Brain microvascular endothelial cell (primary cell): ENCODE measurements around the gene APLP2.
A peak's percentile ranks its signal among the peaks of the same experiment; 100 is the strongest.

Source experiments
- DNase-seq: peaks from one replicate; pipeline ENCODE4 v3.0.0-alpha.2; 2020
- H3K27ac ChIP-seq: fragments of 250-450 bp; sonication (Bioruptor Pico); 2 replicates; pipeline ENCODE4 v1.5.1; 2020; ENCODE audit warnings: mild to moderate bottlenecking, moderate library complexity
- H3K27me3 ChIP-seq: fragments of 250-450 bp; sonication (Bioruptor Pico); replicated peaks from 2 replicates; pipeline ENCODE4 v1.5.1; 2020; ENCODE audit warnings: mild to moderate bottlenecking
- H3K36me3 ChIP-seq: fragments of 250-450 bp; sonication (Bioruptor Pico); replicated peaks from 2 replicates; pipeline ENCODE4 v1.5.1; 2020; ENCODE audit warnings: mild to moderate bottlenecking
- H3K4me3 ChIP-seq: 2 replicates; pipeline ENCODE4 v1.5.1; 2011; ENCODE audit warnings: low read depth, mild to moderate bottlenecking, control low read depth, low read length, moderate library complexity
- CTCF ChIP-seq: IDR thresholded peaks from 2 replicates; pipeline ENCODE4 v1.5.1; 2011; ENCODE audit warnings: low read depth, mild to moderate bottlenecking, moderate library complexity, low read length, control low read depth, inconsistent platforms; ENCODE audit errors: missing control alignments
- in situ Hi-C: cut with HindIII; loops from 2 replicates; pipeline ENCODE4 v1.10.0; 2017; ENCODE audit warnings: low sequenced_read_pairs, low pct_ligation_motif_present

The APLP2 gene

GRCh38 chr11:130047141-130047540, 22.6 kb upstream of the APLP2 start:
- Histone ChIP-seq H3K27me3 (no peaks in the 10 kb centered on the region), H3K4me3 (no peak overlapping the region), H3K27ac (no peak overlapping the region), H3K36me3 (no peaks in the 10 kb centered on the region)
- no peak for TF ChIP-seq CTCF
- in situ Hi-C loops = no loop called here
- no peak for DNase-seq

GRCh38 chr11:130049328-130049771, 20.3 kb upstream of the APLP2 start:
- Histone ChIP-seq H3K27me3 (no peaks in the 10 kb centered on the region), H3K36me3 (no peaks in the 10 kb centered on the region), H3K27ac (no peak overlapping the region), H3K4me3 (no peak overlapping the region)
- in situ Hi-C loops = no loop called here
- no peak for TF ChIP-seq CTCF
- no peak for DNase-seq

- H3K27ac ChIP-seq = no peak overlapping the region
- no peak for TF ChIP-seq CTCF
- no peak overlapping the region for H3K4me3 ChIP-seq
- peak; percentile 7 for DNase-seq
- no peaks in the 10 kb centered on the region for H3K27me3 ChIP-seq
- no peaks in the 10 kb centered on the region for H3K36me3 ChIP-seq
- in situ Hi-C loops = no loop called here
Measured at GRCh38 chr11:130050257-130050656, 19.4 kb upstream of the APLP2 start.

- no peak for TF ChIP-seq CTCF
- Histone ChIP-seq H3K4me3 (no peak overlapping the region), H3K36me3 (no peaks in the 10 kb centered on the region), H3K27me3 (no peaks in the 10 kb centered on the region), H3K27ac (no peak overlapping the region)
- no peak for DNase-seq
- in situ Hi-C loops = no loop called here
Measured at GRCh38 chr11:130051082-130051481, 18.6 kb upstream of the APLP2 start.

GRCh38 chr11:130052567-130052966, 17.1 kb upstream of the APLP2 start:
- Histone ChIP-seq H3K36me3 (no peaks in the 10 kb centered on the region), H3K27ac (no peak overlapping the region), H3K4me3 (no peak overlapping the region), H3K27me3 (no peaks in the 10 kb centered on the region)
- no peak for TF ChIP-seq CTCF
- DNase-seq = no peak
- in situ Hi-C loops = no loop called here

- no peak for DNase-seq
- Histone ChIP-seq H3K4me3 (no peak overlapping the region), H3K36me3 (no peaks in the 10 kb centered on the region), H3K27ac (no peak overlapping the region), H3K27me3 (no peaks in the 10 kb centered on the region)
- in situ Hi-C loops = no loop called here
- no peak for TF ChIP-seq CTCF
Measured at GRCh38 chr11:130054966-130055365, 14.7 kb upstream of the APLP2 start.
